Measurements from ENCODE around the gene RMRP. TPM values are rescaled to one million over a fixed set of nuclear protein-coding genes. Genes with fewer than 3 reads are reported as not detected.

Gene RMRP
- total and polyA plus RNA-seq, 9 of the 15 experiments (the other 6 are each of a cell fraction or from before 2014, with no cell fraction given) = 75.7 to 89,974 (median 13,378) TPM; not detected in 3

DNA sequence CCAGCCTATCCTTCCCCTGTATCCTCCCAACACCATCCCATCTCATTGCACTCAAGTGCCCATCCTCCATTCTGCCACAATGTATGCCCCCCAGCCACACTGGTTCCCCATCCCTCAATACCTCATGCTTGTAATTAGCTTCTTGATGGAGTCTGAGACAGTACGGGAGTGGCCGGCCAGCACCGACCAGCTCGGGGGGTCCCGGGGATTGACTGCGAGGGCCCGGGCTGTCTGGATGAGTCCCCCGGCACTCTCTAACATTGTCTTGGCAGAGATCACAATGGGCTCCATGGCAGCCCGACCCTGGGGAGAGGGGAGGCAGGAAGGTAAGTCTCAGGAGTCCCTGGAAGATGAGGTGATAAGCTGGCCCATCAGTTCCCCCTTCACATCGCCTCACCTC is 49.1 kb upstream of the RMRP start (continued):
- TF ChIP-seq AFF1 (IDR thresholded peaks at IDR 0.05; ENCODE audit: low read depth in 1 of 2, partially characterized antibody in 2 of 2) = no peak
- TF ChIP-seq, protein P1, sequence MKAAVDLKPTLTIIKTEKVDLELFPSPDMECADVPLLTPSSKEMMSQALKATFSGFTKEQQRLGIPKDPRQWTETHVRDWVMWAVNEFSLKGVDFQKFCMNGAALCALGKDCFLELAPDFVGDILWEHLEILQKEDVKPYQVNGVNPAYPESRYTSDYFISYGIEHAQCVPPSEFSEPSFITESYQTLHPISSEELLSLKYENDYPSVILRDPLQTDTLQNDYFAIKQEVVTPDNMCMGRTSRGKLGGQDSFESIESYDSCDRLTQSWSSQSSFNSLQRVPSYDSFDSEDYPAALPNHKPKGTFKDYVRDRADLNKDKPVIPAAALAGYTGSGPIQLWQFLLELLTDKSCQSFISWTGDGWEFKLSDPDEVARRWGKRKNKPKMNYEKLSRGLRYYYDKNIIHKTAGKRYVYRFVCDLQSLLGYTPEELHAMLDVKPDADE (conservative IDR thresholded peaks at IDR 0.05; ENCODE audit: control insufficient read depth, low read depth, low read length) = no peak
- no peak for TF ChIP-seq MYC (IDR thresholded peaks at IDR 0.05; ENCODE audit: low read depth, low read length)
- TF ChIP-seq MYC (CRISPR knock-in tag; IDR thresholded peaks at IDR 0.05; ENCODE audit: borderline replicate concordance, low read depth) = no peak
- no peak for TF ChIP-seq EHMT2 (IDR thresholded peaks at IDR 0.05)
- no peak for TF ChIP-seq ZNF561 (CRISPR knock-in tag; conservative IDR thresholded peaks at IDR 0.05)
- TF ChIP-seq ZNF174 (CRISPR knock-in tag; IDR thresholded peaks at IDR 0.05) = no peak
- no peak for TF ChIP-seq ZNF445 (CRISPR knock-in tag; IDR thresholded peaks at IDR 0.05; ENCODE audit: low read depth)
- no peak for TF ChIP-seq DACH1 (IDR thresholded peaks at IDR 0.05; ENCODE audit: partially characterized antibody)
- no peak for TF ChIP-seq ZNF175 (CRISPR knock-in tag; IDR thresholded peaks at IDR 0.05; ENCODE audit: low read depth)
- TF ChIP-seq SP2 (IDR thresholded peaks at IDR 0.05; ENCODE audit: extremely low read depth, low read depth, low read length, poor library complexity, severe bottlenecking) = no peak
- TF ChIP-seq PCBP2 (IDR thresholded peaks at IDR 0.05; ENCODE audit: low read depth, low read length, poor library complexity, severe bottlenecking) = no peak
- no peak for TF ChIP-seq TFAM (CRISPR knock-in tag; conservative IDR thresholded peaks at IDR 0.05)
